Activated CD8-positive, alpha-beta memory T cell treated with anti-CD3 and anti-CD28 coated beads for 4 hours (primary cell): ENCODE results near the gene EPB41L3.

ENCODE experiments used
- DNase-seq, 2 donors: peaks; one replicate each; pipeline ENCODE4 v3.0.0-alpha.2; 2020; ENCODE audit warnings: low read depth in 2 of 2

The EPB41L3 gene

GRCh38 chr18:5414546-5414945 lies 129.3 kb downstream of the EPB41L3 start:
- DNase-seq, result no peak

GRCh38 chr18:5413447-5413846 lies 130.3 kb downstream of the EPB41L3 start:
- no peak for DNase-seq

DNA sequence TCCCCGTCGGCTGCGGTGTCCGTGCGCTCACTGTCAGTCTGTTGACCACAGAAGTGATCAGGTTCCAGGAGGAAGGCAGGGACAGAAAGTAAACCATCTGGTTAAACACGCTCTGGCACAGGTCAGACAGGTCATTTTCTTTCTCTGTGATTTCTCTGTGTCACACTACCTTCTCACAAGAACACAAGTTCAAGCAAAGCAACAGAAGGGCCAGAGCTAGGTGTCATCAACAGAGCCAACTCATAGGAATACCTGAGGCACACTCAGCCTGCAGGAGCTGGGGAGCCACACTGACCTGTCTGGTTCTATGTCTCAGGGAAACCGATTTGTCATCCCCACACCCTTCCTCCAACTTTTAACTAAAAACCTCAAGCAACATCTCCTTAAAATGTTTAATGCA lies 133.2 kb downstream of the EPB41L3 start:
- DNase-seq, result no peak

DNA sequence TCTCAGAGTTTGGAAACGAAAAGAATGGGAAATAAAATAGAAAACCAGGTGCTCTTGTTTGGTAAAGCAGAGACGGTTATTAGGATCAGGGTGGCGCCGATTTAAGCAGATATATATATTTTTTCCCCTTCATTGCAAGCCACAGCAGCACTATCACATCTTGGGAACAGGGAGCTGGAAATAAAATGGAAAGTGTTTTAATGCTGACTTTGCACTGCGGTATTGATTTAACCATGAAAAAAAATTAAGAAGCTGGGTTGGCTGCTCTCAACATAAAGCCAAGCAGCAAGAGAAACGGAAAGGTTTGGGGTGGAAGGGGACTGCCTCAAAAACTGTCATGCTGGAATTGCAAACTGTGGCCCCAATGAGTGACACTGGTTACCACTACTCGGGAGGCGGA lies 145.5 kb downstream of the EPB41L3 start:
- DNase-seq, result no peak

DNA sequence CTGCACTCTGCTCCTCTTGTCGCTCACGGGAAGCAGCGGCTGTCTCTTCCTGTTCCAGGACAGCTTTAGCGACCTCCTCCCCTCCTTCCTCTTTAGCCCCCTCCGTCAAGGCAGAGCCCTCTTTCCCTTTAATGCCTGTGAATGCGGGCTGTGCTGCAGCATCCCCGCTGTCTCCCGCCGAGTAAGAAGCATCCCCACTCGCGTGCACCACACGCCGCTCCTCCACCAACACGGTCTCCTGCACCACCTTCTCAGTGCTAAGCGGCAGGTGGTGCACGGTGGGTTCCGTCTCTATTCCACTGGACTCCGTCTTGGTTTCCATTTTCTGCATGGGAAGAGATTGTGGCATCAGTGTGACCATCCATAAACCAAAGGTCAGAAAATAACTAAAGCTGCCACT lies 146.7 kb downstream of the EPB41L3 start:
- no peak for DNase-seq

DNA sequence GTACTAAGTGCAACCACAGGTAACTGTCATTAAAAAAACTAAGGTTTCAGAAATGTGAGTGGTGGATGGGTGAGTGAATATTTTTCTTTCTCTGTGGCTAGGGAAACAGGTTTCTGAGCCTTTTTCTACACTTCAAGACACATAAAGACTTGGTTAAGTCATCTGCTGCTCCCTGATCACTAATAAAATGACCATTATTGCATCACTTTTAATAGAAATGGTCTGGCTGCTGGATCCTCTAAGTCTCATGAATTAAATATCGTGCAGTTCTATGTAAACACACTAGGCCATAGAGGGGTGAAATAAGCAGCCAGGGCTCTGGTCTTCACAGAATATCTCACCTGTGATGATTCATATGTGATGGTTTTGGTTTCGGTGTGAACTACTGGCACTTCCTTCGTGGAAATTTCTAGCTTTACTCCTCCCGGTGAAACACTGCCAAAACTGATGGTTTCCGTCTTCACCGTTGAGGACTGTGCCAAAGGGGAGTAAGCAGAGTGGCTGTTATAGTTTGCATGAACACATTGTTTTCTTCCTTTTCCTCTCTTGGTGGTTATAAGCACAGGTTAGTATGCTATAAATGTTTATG lies 147.8 kb downstream of the EPB41L3 start:
- DNase-seq, result no peak

DNA sequence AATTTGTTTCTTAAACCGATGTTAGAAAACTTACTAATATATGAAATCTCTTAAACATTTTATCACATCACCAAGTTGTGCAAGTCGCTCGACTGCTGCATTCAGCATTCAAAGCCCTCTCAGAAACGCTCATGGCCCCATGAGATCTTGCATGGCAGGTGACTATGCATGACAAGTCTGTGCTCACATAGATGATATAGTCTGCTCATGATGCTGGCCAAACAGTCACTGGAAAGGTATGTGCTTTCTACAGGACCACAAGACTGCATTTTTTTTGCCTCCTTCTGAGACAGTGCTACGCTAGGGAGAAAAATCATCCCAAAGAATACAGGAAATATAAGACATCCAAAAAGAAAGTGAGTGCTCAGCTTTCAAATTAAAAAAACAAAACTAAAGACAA lies 150.0 kb downstream of the EPB41L3 start:
- no peak for DNase-seq

- no peak for DNase-seq
These were observed 152.4 kb downstream of the EPB41L3 start for GRCh38 chr18:5391409-5391808.

GRCh38 chr18:5389356-5389755 lies 154.4 kb downstream of the EPB41L3 start:
- no peak for DNase-seq

DNA sequence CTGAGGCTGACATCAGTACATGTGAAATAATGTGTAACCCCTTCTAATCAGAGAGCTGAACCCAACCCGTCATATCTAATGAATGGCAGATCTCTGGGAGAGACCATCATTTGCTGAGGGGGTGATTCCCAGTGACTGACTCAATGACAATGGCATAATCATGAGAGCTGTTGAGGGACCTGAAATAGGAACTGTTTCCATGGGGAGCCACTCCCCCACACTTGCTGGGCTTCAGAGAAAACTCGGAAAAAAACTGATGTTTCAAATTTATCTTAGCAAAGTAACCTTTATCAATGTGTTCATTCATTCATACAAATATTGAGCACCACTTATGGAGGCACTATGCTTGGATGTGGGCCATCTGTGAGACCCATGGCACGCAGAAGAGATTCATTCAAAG lies 154.9 kb downstream of the EPB41L3 start:
- DNase-seq, result no peak

DNA sequence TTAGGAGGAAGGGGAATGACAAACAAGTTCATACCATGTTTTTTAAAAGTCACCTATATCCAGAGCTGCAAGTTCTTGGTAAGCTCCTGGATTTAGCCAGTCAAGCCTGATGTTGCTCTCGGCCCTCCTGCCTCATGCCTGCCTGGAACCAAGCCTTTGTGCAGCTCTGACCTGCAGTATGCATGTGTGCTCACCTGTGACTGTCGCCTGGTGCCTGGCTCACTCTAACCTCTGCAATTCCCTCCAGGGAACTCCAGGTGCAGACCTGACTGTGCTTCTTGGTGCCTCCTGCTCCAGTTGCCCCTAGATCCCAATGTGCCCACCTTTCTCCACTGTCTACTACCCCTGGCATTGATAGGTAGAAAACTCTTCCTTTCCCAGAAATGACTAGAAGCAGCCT lies 163.2 kb downstream of the EPB41L3 start:
- no peak for DNase-seq

- DNase-seq, result no peak
These were observed 166.8 kb downstream of the EPB41L3 start for GRCh38 chr18:5376986-5377385.

GRCh38 chr18:5370332-5370731 lies 173.5 kb downstream of the EPB41L3 start:
- no peak for DNase-seq

DNA sequence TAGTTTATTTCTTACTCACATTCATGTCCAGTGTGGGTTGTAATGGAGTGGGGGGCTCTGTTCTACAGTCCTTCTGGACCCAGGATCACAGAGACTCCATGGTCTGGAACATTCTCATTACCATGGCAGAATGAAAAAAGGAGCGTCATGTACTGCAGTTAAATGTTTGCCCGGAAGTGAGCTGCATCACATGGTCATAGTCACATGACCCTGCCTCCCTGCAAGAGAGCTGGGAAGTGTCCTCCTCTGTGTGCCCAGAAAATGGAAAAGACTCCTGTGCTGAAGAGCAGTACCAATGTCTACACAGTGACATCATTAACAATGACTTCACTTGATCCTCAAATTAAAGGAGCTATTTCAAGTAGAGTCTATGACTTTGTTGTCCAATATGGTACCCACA lies 174.3 kb downstream of the EPB41L3 start:
- DNase-seq, result no peak

GRCh38 chr18:5365443-5365842 lies 178.4 kb downstream of the EPB41L3 start:
- DNase-seq, result no peak

DNA sequence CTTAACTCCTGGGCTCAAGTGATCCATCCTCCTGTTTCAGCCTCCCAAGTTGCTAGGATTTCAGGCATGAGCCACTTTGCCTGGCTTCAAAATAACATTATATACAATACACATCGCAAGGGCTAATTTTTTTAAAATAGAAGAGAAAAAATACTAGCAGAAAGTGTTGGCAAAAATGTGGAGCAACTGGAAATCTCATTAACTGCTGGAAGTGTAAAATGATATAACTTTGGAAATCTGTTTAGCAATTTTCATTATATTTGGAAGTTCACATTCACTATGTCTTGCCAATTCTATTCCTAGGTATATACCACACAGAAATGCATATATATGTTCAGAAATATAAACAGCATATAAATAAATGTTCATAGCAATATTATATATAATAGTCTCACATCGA lies 193.2 kb downstream of the EPB41L3 start:
- DNase-seq, result no peak
